ENCODE data around the gene PFN3.

PFN3 gene

DNA sequence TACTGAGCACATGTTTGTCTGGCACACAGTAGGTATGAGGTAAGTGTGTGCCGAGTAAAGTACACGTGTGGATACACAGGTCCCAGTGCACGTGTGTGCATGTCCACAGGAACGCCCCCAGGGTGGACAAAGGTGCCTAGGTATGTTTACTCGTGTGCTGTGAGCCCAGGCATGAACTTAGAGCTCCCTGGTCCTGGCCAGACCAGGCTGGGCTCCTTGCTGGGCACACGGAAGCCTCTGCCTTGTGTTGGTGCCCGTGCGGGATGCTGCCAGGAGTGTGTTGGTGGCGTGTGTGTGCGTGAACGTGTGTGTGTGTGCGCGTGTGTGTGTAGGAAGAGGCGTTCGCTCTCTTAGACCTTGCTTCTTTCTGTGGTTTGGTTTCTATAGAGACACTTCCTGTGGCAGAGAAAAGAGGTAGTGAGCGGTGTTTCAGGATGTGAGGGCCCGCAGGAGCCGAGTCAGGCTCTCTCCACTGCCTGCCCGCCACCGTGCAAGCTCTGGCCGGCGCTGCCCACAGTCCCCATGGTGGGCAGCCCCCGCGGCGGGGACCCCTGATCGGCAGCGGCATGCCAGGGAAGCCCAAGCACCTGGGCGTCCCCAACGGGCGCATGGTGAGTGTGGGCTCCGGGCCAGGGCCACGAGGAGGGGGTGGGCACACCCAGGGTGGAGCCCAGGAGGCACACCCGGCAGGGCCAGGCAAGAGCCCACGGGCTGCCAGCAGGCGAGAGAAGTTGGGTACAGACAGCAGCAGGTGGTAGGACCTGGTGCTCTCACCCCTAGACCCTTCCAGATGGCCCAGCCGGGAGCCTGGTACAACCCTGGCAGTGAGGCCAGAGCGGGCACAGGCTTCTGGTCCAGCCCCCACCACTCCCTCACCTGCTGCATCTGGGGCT, 42.8 kb downstream of the PFN3 start, which contains the start of gene RGS14:
Gene RGS14 (plus strand): TSS at position 466 of the 893 bp plus-strand sequence. CDS start 101 bp downstream, at position 567.
- DNase-seq = peak; percentile 43

DNA sequence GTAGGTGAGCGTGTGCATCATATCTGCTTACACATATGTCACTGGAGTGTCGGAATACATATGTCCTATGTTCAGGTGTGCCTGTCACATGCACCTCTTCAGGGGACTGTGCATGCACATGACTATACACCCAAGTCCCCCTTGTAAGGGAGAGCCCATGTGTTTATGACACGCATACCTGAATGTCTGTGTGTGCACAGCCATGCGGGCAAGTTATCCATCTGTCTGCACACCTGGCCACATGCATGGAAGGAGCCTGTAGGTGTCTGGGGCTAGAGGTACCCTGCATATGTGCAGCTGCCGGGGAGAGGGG, 43.4 kb downstream of the PFN3 start:
- no peak for DNase-seq

DNA sequence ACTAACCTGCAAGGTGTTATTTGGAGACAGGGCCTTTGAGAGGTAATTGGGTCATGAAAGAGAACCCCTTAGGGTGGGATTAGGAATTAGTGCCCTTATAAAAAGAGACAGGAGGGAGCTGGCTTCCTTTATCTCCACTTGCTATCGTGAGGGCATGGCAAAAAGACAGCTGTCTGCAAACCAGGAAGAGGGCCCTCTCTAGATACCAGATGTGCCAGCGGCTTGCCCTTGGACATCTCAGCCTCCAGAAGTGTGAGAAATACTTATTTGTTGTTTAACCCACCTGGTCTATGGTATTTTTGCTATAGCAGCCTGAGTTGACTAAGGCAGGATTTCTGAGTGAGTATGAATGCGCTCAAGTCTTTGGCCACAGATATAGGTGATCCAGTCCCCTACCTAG, 43.7 kb downstream of the PFN3 start:
- DNase-seq = peak; percentile 41

DNA sequence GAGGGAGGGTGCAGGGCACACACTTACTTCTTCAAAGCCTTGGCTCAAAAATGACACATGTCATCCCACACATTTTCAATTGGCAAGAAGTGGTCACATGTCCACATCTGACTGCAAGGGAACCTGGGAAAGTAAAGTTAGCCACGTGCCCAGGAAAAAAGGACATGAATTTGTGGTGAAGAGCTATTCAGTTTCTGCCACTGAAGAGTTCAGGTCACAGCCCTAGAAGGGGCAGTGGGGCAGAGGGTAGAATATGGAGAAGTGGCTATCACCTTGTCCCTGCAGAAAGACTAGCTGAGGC, 44.6 kb downstream of the PFN3 start:
- no peak for DNase-seq

DNA sequence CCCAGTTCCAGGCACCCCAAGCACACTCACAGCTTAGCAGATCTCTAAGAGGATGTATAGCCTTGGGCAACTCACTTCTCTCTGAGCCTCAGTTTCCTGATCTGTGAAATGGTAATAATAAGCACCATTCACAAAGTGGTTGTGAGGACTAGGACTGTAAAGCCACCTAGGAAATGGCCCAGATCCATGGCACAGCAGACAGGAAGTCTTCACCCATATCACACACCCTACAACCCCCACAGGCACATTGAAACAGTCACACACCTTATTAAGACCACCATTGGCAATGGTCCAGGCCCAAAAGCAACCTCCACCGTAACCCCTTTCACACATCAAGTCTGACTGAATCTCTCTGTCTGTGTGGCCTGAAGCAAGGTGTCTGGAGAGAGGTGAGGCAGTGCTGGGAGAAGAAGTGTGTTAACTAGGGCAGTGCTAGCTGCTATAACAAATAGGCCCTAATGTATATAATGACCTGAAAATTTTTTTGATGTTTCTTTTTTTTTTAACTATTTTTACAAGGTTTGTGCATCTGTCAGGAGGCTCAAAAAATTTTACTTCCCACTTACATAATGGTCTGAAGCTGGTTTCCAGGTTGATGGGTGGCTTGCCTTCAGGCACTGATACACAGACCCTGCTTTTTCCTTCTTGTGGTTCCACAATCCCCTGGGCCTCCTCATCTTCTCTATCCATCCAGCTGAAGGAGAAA, 45.1 kb downstream of the PFN3 start:
- DNase-seq = no peak

DNA sequence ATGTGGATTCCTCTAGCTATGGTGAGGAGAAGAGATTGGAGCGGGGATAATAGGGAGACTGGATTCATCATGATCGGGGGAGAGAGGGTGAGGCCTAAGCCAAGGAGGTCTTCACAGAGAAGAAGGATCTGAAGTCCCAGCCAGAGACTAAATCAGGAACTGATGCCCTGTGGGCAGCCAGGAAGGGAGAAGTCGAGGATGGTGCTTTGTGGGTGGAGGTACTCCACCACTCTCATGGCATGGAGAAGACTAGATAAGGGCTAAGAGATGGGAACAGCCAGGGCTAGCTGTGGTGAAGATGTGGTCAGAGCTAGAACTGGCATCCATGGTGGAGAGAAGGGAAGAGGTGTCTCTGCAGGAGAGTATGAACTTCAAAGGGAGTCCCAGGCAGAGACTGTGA, 45.8 kb downstream of the PFN3 start:
- no peak for DNase-seq

GRCh38 chr5:177354256-177354655, 46.2 kb downstream of the PFN3 start:
- DNase-seq = no peak

- no peak for DNase-seq
Observed at GRCh38 chr5:177353093-177353492, 47.4 kb downstream of the PFN3 start.

DNA sequence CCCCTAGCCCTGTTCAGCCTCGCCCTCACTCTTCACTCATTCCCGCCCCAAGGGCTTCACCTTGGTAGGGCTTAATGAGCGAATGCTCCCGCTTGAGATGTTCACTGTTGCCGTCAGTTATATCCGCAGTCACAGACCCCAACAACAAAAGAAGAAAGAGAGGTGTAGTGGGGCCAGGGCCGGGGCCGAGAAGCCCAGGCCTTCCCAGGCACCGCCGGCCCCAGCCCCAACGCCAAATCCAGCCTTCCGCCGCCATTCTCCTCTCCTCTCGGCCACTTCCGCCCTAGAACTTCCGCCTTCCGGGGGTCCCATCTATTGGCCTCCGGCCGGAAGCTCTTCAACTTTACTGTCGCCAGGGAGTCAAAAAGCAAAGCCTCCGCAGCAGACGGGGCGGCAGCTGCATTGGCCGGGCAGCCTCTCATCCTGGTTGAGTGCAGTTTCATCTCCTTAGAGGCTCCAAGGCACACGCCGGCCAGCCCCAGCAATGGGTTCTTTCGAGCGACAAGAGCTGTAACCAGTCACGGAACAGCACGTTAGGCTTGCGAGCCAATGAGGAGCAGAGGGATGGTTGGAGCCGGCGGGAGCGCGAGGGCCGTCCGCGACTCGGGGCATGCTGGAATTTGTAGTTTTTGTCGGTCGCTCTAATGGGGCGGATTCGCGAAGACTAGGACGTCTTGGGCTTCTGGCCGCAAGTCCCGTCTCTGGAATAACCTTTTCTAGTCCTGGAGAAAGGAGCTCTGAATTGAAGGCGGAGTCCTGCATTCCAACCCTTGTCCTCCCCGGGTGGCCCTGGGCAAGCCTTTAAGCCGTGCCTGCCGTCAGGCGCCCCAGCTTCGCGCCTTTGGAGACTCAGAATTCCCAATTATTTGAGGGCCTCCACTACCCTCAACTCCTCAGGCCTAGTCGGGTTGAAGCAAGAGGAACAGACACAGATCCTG, 48.8 kb downstream of the PFN3 start, which contains the start of gene LMAN2:
Gene LMAN2 (minus strand): TSS at position 277 of the 938 bp plus-strand sequence. CDS start 21 bp downstream, at position 256.
- peak; percentile 97 for DNase-seq

- no peak for DNase-seq
Observed at GRCh38 chr5:177350776-177351391, 49.6 kb downstream of the PFN3 start.

All from islet precursor cell (in vitro differentiated cells).